Endometrium (tissue), 2 donors: ENCODE data around the gene SELENOI.
A peak's percentile ranks its signal among the peaks of the same experiment; 100 is the strongest.
"Not testable (repeated sequence)": the region's sequence is repeated elsewhere in the genome, so short reads cannot be mapped to it uniquely, and the experiment has no call there.

Source experiments
- FAIRE-seq: peaks from 2 replicates; lab custom pipeline; 2012; peaks lifted over from hg19 to GRCh38; lab: Jason Lieb, UNC
- donor health status: control.
- donor health status: control.

The SELENOI gene

GRCh38 chr2:26327291-26328272, 18.4 kb upstream of the SELENOI start:
- FAIRE-seq, result no peak

- FAIRE-seq, result not testable (repeated sequence)
These were observed 16.9 kb upstream of the SELENOI start for GRCh38 chr2:26329083-26329482.

- FAIRE-seq, result peak; percentile 89
These were observed 15.8 kb upstream of the SELENOI start for GRCh38 chr2:26330114-26330549.

- no peak for FAIRE-seq
These were observed 15.3 kb upstream of the SELENOI start for GRCh38 chr2:26330604-26331003.

- not testable (repeated sequence) for FAIRE-seq
These were observed 14.6 kb upstream of the SELENOI start for GRCh38 chr2:26331321-26331720.

GRCh38 chr2:26333293-26333692, 12.7 kb upstream of the SELENOI start:
- FAIRE-seq, result no peak

GRCh38 chr2:26335231-26335630, 10.7 kb upstream of the SELENOI start:
- FAIRE-seq, result no peak

GRCh38 chr2:26336719-26337118, 9.2 kb upstream of the SELENOI start:
- no peak for FAIRE-seq

- FAIRE-seq, result no peak
These were observed 8.6 kb upstream of the SELENOI start for GRCh38 chr2:26337298-26337697.

- FAIRE-seq, result no peak
These were observed 5.1 kb upstream of the SELENOI start for GRCh38 chr2:26340831-26341230.

GRCh38 chr2:26344581-26345282, 1.2 kb upstream of the SELENOI start:
- FAIRE-seq, result no peak

GRCh38 chr2:26345283-26345544, 729 bp upstream of the SELENOI start:
- FAIRE-seq, result no peak

GRCh38 chr2:26346454-26347053, 611 bp downstream of the SELENOI start, which contains the start of gene ADGRF3:
Gene ADGRF3 (minus strand): TSS chr2:26346789. CDS start chr2:26346234, 555 bp downstream.
- FAIRE-seq, result no peak

- no peak for FAIRE-seq
These were observed 1.4 kb downstream of the SELENOI start for GRCh38 chr2:26347286-26347865.

GRCh38 chr2:26349690-26350089, 3.7 kb downstream of the SELENOI start:
- FAIRE-seq, result no peak

GRCh38 chr2:26351375-26352090, 5.6 kb downstream of the SELENOI start:
- no peak for FAIRE-seq

GRCh38 chr2:26352892-26353291, 6.9 kb downstream of the SELENOI start:
- FAIRE-seq, result no peak

- FAIRE-seq, result not testable (repeated sequence)
These were observed 8.5 kb downstream of the SELENOI start for GRCh38 chr2:26354469-26354868.

- FAIRE-seq, result no peak
These were observed 9.4 kb downstream of the SELENOI start for GRCh38 chr2:26355038-26355995.

GRCh38 chr2:26356111-26356510, 10.2 kb downstream of the SELENOI start:
- FAIRE-seq, result no peak

GRCh38 chr2:26356771-26357170, 10.8 kb downstream of the SELENOI start:
- FAIRE-seq, result no peak
